ENCODE measurements around the gene FCMR. TPM values are rescaled to one million over a fixed set of nuclear protein-coding genes. Genes with fewer than 3 reads are reported as not detected.

Gene FCMR
- total RNA-seq, 2 donors from 2014 or later: 1.3 to 5.0 TPM

DNA sequence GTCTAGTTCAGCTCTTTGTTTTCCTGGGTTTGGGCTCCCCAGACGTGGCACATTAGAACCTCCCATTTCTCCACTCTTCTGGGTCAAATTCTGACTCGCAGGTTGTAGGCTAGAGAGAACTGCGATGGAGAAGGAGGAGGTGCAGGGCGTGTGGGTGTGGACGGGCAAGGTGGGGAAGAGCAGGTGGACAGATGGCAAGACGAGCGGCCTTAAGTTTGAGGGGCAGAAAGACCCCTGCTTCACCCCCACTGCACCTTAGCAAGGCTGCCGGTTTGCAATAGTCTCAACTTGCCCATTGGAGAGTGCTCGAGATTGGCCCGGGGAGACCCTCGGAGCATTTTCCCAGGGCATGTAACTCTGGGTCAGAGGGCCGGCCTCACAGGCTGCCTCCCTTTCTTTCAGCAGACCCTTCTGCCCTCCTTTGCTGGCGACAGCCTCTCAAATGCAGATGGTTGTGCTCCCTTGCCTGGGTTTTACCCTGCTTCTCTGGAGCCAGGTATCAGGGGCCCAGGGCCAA lies 22.8 kb downstream of the FCMR start:
- Histone ChIP-seq H3K4me3 (no peak overlapping the region), H3K9me3 (no peaks in the 10 kb centered on the region), H3K4me1 (no peaks in the 10 kb centered on the region), H3K27ac (no peak overlapping the region), H3K36me3 (no peaks in the 10 kb centered on the region), H3K27me3 (no peaks in the 10 kb centered on the region)
- DNase-seq (ENCODE audit: low spot score): no peak
- TF ChIP-seq, protein P1, sequence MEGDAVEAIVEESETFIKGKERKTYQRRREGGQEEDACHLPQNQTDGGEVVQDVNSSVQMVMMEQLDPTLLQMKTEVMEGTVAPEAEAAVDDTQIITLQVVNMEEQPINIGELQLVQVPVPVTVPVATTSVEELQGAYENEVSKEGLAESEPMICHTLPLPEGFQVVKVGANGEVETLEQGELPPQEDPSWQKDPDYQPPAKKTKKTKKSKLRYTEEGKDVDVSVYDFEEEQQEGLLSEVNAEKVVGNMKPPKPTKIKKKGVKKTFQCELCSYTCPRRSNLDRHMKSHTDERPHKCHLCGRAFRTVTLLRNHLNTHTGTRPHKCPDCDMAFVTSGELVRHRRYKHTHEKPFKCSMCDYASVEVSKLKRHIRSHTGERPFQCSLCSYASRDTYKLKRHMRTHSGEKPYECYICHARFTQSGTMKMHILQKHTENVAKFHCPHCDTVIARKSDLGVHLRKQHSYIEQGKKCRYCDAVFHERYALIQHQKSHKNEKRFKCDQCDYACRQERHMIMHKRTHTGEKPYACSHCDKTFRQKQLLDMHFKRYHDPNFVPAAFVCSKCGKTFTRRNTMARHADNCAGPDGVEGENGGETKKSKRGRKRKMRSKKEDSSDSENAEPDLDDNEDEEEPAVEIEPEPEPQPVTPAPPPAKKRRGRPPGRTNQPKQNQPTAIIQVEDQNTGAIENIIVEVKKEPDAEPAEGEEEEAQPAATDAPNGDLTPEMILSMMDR (IDR thresholded peaks at IDR 0.05): no peak

DNA sequence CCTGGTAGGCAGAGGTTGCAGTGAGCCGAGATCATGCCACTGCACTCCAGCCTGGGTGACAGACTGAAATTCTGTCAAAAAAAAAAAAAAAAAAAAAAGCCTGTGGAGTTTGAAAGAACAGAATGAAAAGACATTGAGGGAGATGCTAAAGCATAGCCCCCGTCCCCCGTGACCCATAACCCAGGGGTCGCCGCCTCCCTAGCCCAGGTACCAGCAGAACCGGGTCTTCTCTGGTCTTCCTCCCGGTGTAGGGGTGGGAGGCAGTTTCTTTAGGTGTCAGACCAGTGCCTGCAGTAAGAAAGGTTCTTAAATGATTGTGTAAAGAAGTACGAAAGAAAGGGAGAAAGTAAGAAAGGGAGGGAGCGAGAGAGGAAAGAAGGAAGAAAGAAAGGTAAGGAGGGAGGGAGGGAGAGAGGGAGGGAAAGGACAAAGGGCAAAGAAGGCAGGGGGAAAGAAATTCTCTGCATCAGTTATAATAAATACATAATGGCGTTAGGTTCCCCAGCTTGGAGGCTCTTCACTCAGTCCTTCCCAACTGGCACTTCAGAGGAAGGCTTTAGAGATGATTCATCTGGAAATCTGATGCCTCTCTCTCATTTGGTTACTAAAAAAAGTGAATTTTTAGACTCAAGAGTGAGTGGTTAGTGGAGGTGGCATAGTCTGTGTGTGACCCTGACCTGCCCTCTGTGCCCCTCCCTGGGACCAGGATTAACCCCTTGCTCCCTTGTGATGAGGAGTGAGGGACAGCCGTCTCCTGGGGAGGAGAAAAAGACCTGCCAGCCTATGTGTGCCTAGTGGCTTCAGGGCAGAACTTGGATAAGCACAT lies 23.4 kb downstream of the FCMR start:
- DNase-seq (ENCODE audit: low spot score): no peak
- Histone ChIP-seq H3K27ac (no peak overlapping the region), H3K4me1 (no peaks in the 10 kb centered on the region), H3K36me3 (no peaks in the 10 kb centered on the region), H3K27me3 (no peaks in the 10 kb centered on the region), H3K9me3 (no peaks in the 10 kb centered on the region), H3K4me3 (no peak overlapping the region)
- TF ChIP-seq, protein P1 (IDR thresholded peaks at IDR 0.05): no peak

DNA sequence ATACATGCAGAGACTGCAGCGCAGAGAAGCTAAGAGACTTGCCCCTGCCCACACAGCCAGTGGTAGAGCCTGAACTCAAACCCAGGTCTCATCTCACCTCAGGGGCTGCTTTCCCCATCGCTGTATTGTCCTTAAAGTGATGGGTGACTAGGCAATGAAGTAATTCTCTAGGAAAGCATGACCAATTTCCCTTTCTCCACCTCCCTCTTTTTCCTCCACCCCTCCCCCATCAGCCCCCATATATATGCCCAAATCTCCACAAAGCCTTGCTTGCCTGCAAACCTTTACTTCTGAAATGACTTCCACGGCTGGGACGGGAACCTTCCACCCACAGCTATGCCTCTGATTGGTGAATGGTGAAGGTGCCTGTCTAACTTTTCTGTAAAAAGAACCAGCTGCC lies 24.6 kb downstream of the FCMR start, which contains the start of gene IL24:
TSS of gene IL24 (plus strand) at position 269 of the 400 bp plus-strand sequence. CDS start 390 bp downstream, outside the sequence.
- TF ChIP-seq, protein P1 (IDR thresholded peaks at IDR 0.05): no peak
- no peak for DNase-seq (ENCODE audit: low spot score)
- no peak within 1 kb of the TSS for H3K27ac ChIP-seq
- no peaks in the 10 kb centered on the region for H3K4me1 ChIP-seq
- H3K36me3 ChIP-seq: no peaks in the 10 kb centered on the region
- H3K27me3 ChIP-seq: no peaks in the 10 kb centered on the region
- H3K9me3 ChIP-seq: no peaks in the 10 kb centered on the region
- no peak within 1 kb of the TSS for H3K4me3 ChIP-seq

DNA sequence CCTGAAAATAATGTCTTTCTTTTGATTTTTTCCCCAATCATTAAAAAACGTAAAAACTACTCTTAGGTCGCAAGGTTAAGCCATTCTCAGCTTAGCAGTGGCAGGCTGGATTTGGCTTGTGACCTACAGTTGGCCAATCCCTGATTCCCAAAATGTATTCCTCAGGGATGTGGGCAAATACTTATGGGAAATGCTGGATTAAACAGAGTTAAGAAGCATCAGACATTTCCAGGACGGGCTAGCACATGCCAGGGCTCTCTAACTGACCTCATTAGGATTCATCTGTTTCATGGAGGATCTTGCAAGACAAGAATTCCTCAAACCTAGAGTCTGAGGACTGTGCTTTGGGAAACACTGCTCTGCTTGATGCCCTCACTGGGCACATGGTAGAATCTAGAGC lies 25.5 kb downstream of the FCMR start:
- no peaks in the 10 kb centered on the region for H3K27me3 ChIP-seq
- H3K9me3 ChIP-seq: no peaks in the 10 kb centered on the region
- H3K36me3 ChIP-seq: no peaks in the 10 kb centered on the region
- TF ChIP-seq, protein P1 (IDR thresholded peaks at IDR 0.05): no peak
- H3K4me1 ChIP-seq: no peaks in the 10 kb centered on the region
- DNase-seq (ENCODE audit: low spot score): no peak
- H3K27ac ChIP-seq: no peak overlapping the region
- H3K4me3 ChIP-seq: no peak overlapping the region

DNA sequence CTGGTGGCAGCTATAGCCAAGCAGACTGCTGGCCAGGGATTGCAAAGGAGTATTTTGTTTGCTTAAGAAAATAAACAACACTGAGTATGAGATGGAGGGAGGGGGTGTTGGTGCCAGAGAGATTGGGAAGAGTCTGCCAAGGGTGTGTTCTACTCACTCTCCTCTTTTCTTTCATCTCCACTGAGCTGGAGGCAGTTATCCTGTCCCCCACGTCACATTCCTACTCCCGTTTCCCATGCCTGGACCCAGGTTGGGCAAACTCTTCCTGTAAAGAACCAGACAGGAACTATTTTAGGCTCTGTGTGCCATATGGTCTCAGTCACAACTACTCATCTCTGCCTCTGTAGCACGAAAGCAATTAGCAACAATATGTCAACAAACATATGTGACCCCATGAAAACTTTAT lies 25.9 kb downstream of the FCMR start:
- TF ChIP-seq, protein P1 (IDR thresholded peaks at IDR 0.05): no peak
- Histone ChIP-seq H3K9me3 (no peaks in the 10 kb centered on the region), H3K36me3 (no peaks in the 10 kb centered on the region), H3K27ac (no peak overlapping the region), H3K27me3 (no peaks in the 10 kb centered on the region), H3K4me1 (no peaks in the 10 kb centered on the region), H3K4me3 (no peak overlapping the region)
- DNase-seq (ENCODE audit: low spot score): no peak

All from right atrium auricular region (tissue), 2 donors.